ENCODE results near the gene SRBD1.

Gene SRBD1

DNA sequence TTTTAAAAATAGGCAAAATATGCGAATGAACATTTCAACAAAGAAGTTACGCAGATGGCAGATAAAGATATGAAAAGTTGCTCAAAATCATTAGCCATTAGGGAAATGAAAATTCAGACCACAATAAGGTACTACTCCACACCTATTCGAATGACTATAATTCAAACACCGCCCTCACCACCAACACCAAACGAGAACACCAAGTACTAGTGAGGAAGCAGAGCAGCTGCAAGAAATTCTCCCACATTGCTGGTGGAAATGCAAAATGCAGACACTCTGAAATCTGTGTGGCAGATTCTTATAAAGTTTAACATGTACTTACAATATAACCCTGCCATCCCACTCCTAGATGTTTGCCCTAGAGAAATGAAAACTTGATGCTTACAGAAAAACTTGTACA, 23.2 kb upstream of the SRBD1 start:
- no peak for DNase-seq

- DNase-seq, result no peak
Observed at GRCh38 chr2:45631955-45632354, 20.9 kb upstream of the SRBD1 start.

DNA sequence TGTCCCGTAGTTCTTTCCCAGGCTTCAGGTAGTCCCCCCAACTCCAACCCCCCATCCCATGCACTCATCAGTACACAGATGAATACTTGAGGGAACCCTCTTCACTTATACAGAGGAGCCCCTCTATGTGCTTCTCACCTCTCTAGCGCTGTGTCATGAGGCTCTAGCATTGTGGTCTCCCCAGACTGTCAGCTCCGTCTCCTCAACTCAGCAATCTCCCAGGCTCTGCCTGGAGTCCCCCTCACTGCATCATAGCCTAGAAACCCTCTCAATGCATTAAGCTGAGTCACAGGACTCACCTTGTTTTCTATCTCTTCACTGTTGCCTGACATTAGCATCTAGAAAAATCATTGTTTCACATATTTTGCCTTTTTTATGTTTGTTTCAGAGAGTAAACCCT, 20.3 kb upstream of the SRBD1 start:
- DNase-seq, result no peak

DNA sequence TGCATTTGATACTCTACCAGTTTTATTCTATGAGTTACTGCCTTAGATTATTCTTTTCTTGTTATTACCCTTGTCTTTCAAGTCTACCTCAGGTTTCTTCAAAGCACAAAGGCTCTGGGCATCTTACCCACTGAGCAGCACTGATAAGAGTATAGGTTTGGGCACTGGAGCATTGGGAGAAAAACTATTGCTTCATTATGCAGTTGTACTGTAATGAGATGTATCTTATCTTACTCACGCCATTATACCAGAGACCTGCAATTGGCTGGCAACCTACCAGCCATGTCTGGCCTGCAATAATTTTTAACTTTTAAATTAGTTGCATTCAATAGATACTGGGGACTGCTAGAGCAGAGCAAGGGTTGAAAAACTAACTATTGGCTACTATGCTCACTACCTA, 18.9 kb upstream of the SRBD1 start:
- DNase-seq, result no peak

DNA sequence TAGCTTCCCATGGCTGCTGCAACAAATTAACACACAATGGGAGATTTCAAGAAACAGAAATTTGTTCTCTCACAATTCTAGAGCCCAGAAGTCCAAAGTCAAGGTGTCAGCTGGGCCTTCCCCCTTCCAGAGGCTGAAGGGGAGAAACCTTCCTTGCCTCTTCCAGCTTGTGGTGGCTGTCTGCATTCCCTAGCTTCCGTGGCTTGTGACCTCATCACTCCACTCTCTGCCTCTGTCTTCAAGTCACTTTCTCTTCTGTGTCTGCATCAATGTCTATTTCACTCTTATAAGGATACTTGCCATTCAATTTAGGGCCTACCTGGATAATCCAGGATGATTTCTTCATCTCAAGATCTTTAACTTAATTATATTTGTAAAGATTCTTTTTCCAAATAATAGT, 16.8 kb upstream of the SRBD1 start:
- DNase-seq, result peak; percentile 79

DNA sequence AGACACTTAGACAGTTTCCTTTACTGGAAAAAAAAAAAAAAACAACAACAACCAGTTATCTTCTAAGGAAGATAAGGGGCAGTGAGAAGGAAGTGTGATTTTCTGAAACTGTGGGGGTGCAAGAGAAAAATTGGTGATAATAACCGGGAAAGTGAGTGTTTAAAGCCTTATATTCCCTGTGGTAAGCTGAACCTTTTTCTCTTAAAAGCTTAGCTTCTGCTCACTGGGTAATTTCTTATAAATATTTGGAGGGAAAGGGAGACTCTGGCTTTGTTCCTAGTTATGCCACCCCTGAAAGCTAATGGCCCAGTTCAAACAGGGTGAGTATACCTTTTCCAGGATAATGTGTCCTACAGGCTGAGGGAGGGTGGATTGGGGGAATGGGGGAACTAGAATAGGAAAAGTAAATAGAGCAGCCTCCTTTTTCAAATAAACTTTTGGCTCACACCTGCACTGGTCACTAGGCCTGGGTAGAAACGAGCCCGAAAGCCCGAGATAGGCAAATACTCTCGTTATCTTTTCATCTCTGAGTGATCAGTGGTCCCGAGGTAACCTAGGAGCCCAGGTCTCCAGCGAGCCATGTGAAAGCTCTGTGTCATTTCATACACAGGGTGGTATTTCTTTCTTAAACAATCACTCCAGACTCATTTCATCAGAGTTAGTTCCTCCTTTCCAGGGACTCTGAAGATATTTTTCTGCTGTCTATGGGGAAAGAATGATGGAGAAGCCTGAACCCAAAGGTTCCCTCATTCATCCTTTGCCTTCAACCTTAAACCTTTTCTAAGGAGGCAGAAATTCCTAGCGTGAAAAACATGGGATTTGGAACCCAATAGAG, 15.5 kb upstream of the SRBD1 start:
- no peak for DNase-seq

GRCh38 chr2:45625824-45626223, 14.8 kb upstream of the SRBD1 start:
- no peak for DNase-seq

DNA sequence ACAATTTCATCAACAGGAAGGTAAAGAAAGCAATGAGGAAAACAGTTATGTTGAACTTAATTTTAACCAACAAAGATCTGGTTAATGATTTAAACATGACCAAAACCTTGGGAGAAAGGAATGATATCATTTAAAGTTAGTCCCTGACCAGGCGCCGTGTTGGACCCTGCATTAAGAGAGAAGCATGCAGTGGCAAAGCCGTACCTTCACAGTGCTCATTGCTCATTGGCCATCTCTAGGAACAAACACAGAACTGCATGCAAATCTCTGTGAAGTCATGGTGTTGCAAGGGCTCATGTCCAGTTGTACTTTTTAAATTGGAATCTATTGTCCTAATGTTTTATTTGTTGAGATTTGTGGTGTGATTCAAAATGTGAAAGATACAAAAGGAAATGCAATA, 12.0 kb upstream of the SRBD1 start:
- DNase-seq, result no peak

- DNase-seq, result no peak
Observed at GRCh38 chr2:45622336-45623075, 11.4 kb upstream of the SRBD1 start.

DNA sequence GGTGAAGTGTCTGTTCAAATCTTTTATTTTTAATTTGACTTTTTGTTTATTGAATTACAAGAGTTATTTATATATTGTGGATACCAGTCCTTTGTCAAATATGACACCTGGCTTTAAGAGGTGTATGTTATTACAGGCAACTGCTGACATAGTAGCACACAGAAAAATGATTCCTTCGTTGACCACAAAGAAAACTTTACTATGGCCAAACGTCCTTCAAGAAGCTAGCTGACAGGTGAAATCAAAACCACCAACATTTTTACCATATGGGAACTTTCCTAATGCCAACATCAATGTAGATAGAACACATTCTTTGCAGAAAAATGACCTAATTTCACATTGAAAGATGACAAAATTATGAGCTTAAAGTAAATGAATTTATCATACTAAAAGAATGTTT, 6.4 kb upstream of the SRBD1 start:
- DNase-seq, result no peak

DNA sequence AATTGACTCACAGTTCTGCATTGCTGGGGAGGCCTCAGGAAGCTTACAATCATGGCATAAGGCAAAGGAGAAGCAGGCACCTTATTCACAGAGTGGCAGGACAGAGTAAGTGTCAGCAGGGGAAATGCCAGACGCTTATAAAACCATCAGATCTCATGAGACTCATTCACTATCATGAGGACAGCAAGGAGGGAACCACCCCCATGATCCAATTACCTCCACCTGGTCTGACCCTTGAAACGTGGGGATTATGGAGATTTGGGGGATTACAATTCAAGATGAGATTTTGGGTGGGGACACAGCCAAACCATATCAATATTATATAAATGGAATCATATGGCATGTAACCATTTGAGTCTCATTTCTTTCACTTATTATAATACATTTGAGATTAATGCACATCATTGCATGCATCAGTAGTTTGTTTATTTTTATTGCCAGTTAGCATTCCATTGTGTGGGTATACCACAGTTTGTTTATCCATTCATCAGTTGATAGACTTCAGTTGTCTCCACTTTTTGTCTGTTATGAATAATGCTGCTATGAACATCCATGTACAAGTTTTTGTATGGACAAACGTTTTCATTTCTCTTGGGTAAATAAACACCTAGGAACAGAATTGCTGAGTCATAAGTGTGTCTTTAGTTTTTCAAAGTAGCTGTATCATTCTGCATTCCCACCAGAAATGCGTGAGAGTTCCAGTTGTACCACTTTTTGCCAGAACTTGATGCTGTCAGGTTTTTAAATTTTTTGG, 5.8 kb upstream of the SRBD1 start:
- no peak for DNase-seq

GRCh38 chr2:45614871-45615415, 3.9 kb upstream of the SRBD1 start:
- DNase-seq, result no peak

DNA sequence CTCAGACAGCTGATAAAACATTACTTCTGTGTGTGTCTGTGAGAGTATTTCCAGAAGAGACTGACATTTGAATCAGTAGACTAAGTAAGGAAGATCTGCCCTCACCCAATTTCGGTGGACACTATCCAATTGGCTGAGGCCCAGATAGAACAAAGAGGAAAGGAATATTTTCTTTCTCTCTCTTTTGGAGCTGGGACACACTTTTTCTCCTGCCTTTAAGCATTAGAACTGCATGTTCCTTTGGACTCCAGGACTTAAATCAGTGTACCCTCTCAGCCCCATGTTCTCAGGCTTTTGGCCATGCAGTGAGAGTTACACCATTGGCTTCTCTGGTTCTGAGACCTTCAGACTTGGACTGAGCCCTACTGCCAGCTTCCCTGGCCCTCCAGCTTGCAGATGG, 3.3 kb upstream of the SRBD1 start:
- DNase-seq, result no peak

GRCh38 chr2:45612731-45613130, 1.7 kb upstream of the SRBD1 start:
- no peak for DNase-seq

GRCh38 chr2:45612285-45612684, 1.2 kb upstream of the SRBD1 start:
- DNase-seq, result peak; percentile 67

GRCh38 chr2:45610281-45611019, 617 bp downstream of the SRBD1 start:
- DNase-seq, result peak; percentile 76

GRCh38 chr2:45607701-45608100, 3.4 kb downstream of the SRBD1 start:
- peak; percentile 53 for DNase-seq

DNA sequence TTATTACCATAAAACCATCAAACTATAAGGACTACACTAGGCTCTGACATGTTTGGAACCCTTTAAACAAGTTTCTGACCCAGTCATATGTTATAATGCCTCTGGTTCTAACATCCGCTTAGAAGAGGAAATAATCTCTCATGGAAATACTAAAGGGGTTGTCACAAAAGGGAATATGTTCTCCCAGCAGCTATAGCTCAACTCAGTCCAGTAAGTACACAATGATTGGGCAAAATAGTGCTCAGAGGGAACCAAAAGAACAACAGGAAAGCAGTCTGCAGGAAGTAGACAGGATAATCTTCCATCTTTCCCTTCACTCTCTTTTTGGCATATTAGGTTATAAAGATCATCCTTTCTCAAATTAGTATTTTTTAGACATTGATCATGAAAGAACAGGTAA, 4.3 kb downstream of the SRBD1 start:
- DNase-seq, result no peak

GRCh38 chr2:45605116-45605515, 6.0 kb downstream of the SRBD1 start:
- DNase-seq, result no peak

DNA sequence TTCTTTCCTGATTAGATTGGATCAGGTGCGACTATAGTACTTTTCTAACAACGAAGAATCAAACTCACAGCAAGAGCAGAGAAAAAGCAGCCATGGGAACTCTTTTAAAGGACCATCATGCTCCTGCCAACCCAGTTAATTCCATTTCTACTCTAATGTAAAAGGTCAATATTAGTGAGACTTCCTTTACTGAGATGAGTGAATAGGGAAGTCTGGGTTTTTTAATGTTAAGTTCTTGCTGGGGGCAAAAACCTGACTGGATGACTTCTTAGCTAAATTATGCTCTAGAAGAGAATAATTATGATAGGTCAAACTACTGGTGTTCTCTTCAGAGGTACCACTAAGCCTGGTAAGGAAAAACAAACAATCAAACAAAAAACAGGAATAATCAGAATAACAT, 8.4 kb downstream of the SRBD1 start:
- DNase-seq, result no peak

- no peak for DNase-seq
Observed at GRCh38 chr2:45598545-45598944, 12.5 kb downstream of the SRBD1 start.

DNA sequence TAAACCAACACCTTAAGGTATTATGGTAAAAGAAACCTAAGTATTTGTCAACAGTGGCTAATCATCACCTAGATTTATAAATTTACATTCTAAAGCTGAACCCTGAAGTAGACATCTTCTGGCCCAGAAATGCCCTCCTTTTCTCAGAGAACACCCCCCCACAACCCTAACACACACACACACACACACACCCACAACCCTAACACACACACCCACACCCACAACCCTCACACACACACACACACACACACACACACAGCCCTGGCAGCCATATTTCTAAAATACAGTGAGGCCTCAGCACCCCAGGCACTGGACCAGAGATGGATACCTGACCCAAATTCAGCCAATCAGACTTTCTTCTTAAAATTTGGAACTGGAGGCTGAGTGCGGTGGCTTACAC, 14.3 kb downstream of the SRBD1 start:
- DNase-seq, result no peak

Data from islet precursor cell (in vitro differentiated cells).